Esophagus squamous epithelium (tissue), 4 donors: ENCODE data around the gene ZDHHC14.

Source experiments
- CTCF ChIP-seq, 6 experiments: fragments of 450-650 bp in 4 of 6; fragments of 200-600 bp in 2 of 6; sonication (generic) in 2 of 6; IDR thresholded peaks; one replicate each; pipeline ENCODE4 v1.5.1; 2016 to 2019; ENCODE audit warnings: antibody characterized with exemption in 6 of 6, mild to moderate bottlenecking in 4 of 6, moderate library complexity in 4 of 6
- POLR2A ChIP-seq, 4 donors: fragments of 450-650 bp; IDR thresholded peaks; one replicate each; pipeline ENCODE4 v1.6.1; 2017; ENCODE audit warnings: antibody characterized with exemption in 4 of 4, mild to moderate bottlenecking in 4 of 4, moderate library complexity in 3 of 4

GRCh38 chr6:157562997-157563396 is 182.0 kb downstream of the ZDHHC14 start:
- no peak for TF ChIP-seq POLR2A (IDR thresholded peaks at IDR 0.05)
- no peak for TF ChIP-seq CTCF (IDR thresholded peaks at IDR 0.05)
